Middle frontal gyrus (tissue), 1 donor: ENCODE data around the gene LHFPL2.
"Not testable (repeated sequence)": the region's sequence is repeated elsewhere in the genome, so short reads cannot be mapped to it uniquely, and the experiment has no call there.

Experiments used
- DNase-seq: peaks from one replicate; pipeline ENCODE4 v3.0.0-alpha.2; 2015; ENCODE audit warnings: low spot score; ENCODE audit errors: extremely low spot score

LHFPL2 gene

GRCh38 chr5:78648359-78649210 lies at the start of gene LHFPL2:
TSS of gene LHFPL2 (minus strand) at chr5:78648772. CDS start at chr5:78510213, 138,559 bp downstream.
- DNase-seq, result peak; percentile 9

GRCh38 chr5:78696637-78697036 lies 48.1 kb upstream of the LHFPL2 start:
- no peak for DNase-seq

DNA sequence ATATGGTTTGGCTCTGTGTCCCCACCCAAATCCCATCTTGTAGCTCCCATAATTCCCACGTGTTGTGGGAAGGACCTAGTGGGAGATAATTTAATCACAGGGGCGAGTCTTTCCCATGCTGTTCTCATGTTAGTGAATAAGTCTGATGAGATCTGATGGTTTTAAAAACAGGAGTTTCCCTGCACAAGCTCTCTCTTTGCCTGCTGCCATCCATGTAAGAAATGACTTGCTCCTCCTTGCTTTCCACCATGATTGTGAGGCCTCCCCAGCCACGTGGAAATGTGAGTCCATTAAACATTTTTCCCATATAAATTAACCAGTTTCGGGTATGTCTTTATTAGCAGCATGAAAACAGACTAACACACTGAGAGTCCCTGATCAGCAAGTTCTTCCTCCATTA lies 47.5 kb upstream of the LHFPL2 start:
- not testable (repeated sequence) for DNase-seq

DNA sequence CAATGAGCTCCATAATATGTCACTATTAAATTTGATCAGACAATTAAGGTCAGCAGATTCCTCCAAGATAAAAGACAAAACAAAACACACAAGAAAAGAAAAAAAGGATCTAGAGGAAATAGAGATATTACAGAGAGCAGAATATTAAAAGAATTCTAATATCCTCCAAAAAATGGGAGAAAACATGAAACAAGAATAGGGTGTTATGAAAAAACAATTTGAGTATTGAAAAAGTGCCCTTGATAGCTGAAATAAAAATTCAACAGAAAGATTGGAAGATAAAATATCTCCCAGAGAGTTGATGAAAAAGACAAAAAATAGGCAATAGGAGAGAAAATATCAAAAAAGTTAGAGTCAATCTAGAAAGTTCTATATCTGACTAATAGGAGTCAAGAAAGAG lies 44.8 kb upstream of the LHFPL2 start:
- DNase-seq, result no peak

GRCh38 chr5:78691084-78691960 lies 42.8 kb upstream of the LHFPL2 start:
- DNase-seq, result no peak

- no peak for DNase-seq
These were observed 41.8 kb upstream of the LHFPL2 start for GRCh38 chr5:78690253-78690972.

GRCh38 chr5:78689540-78690252 lies 41.1 kb upstream of the LHFPL2 start:
- no peak for DNase-seq

- not testable (repeated sequence) for DNase-seq
These were observed 38.9 kb upstream of the LHFPL2 start for GRCh38 chr5:78687514-78687913.

- not testable (repeated sequence) for DNase-seq
These were observed 35.3 kb upstream of the LHFPL2 start for GRCh38 chr5:78683905-78684304.

- no peak for DNase-seq
These were observed 31.3 kb upstream of the LHFPL2 start for GRCh38 chr5:78679905-78680304.

- no peak for DNase-seq
These were observed 29.5 kb upstream of the LHFPL2 start for GRCh38 chr5:78677777-78678668.

DNA sequence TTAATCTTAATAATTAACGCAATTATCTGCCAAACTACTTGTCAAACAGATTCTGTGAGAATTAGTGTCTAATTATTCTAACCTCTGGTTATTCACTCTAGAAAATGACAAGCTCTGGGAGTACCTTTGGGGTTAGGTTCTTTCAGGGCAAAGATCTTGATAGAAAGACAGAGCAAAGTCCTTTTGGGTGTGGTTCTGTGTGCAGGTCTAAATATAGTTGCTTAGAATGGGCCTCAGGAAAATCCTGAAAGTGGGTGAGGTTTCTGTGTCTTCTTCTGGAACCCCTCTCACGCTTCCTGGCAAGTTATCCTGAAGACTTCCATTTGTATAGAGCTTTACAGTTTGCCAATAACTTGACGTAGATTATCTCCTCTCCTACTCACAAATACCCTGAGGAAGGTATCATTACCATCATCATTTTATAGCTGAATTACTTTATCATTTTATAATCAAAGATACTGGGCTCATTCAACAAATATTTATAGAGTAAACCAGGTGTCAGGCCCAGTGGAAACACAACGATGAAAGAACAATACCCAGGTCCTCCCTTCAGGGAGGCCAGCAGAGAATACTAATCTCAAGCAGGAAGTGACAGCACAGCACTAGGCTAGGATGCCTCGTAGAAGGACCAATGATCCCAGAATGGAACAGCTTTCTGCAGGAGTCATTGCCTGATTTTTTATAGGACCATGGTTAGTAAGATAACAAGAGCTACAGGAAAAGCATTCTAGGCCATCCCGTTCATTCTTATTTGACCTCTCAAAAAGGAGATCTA lies 27.6 kb upstream of the LHFPL2 start:
- DNase-seq, result no peak

- not testable (repeated sequence) for DNase-seq
These were observed 25.3 kb upstream of the LHFPL2 start for GRCh38 chr5:78673827-78674226.

DNA sequence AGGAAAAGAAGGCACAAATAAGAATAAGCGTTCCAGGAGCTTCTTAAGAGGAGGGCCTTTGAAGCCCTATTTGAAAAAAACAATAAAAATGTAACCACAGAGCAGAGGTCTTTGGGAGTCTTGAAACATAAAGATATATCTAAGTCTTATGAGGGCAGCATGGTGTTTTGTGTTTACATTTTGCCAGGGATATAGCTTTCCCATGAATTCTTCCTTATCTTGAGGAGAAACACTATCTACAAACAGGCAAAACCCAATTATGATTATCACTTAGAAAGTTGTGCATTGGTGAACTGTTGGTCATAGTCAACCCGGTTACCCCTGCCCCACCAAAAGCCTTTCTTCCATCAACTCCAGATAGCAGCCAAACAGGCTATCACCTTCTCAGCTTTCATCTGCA lies 23.6 kb upstream of the LHFPL2 start:
- DNase-seq, result no peak

GRCh38 chr5:78671609-78672008 lies 23.0 kb upstream of the LHFPL2 start:
- no peak for DNase-seq

GRCh38 chr5:78670701-78671269 lies 22.2 kb upstream of the LHFPL2 start:
- no peak for DNase-seq

DNA sequence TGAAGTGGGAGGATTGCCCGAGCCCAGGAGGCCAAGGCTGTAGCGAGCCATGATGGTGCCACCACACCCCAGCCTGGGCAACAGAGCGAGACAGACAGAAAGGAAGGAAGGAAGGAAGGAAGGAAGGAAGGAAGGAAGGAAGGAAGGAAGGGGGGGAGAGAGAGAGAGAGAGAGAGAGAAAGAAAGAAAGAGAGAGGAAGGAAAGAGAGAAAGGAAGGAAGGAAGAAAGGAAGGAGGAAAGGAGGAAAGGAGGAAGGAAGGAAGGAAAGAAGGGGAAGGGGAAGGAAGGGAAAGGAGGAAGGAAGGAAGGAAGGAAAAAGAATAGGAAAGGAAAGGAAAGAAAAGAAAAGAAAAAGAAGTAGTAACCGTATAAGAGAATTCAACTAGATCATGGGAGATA lies 20.8 kb upstream of the LHFPL2 start:
- no peak for DNase-seq

DNA sequence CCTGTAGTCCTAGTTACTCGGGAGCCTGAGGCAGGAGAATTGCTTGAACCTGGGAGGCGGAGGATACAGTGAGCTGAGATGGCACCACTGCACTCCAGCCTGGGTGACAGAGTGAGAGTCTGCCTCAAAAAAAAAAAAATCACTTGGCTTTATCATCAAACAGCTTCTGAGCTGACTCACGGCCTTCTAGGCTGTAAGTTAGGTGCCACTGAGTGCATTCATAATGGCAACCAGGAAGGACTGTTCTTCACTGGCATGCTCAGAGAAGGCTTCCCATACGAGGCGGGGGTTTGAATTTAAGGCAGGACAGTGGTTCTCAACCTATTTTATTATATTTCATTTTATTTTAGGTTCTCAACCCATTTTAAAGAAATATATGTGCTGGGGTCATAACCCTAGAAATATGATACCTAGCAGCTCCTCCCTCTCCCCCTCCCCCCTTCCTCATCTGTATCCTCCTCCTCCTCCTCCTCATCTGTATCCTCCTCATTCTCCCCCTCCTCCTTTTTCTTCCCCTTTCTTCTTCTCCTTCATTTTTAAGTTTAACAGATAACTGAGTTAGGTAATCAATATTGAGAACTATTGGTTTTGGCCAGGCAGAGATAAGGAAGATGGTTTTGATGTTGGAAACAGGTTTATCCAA lies 19.0 kb upstream of the LHFPL2 start:
- DNase-seq, result no peak
